Measurements from ENCODE around the gene OXT.
A peak's percentile ranks its signal among the peaks of the same experiment; 100 is the strongest.

Gene OXT

GRCh38 chr20:3115190-3116107 lies 44.0 kb downstream of the OXT start:
- peak; percentile 55 for DNase-seq

GRCh38 chr20:3116341-3116740 lies 44.9 kb downstream of the OXT start:
- DNase-seq, result no peak

- DNase-seq, result peak; percentile 75
These were observed 46.5 kb downstream of the OXT start for GRCh38 chr20:3117839-3118379.

GRCh38 chr20:3119044-3119443 lies 47.6 kb downstream of the OXT start:
- no peak for DNase-seq

GRCh38 chr20:3121271-3121911 lies 50.0 kb downstream of the OXT start:
- DNase-seq, result no peak

Measured in hematopoietic multipotent progenitor cell treated with erythropoietin and hydrocortisone succinate and interleukin-3 and kit ligand, for 8 days (in vitro differentiated cells).